Right atrium auricular region (tissue), 2 donors: ENCODE measurements around the gene ARHGEF17. TPM values are rescaled to one million over a fixed set of nuclear protein-coding genes. Genes with fewer than 3 reads are reported as not detected.

ENCODE experiments used
- DNase-seq: peaks from one replicate; pipeline ENCODE4 v3.0.0-alpha.2; 2019; ENCODE audit warnings: low spot score
- H3K27ac ChIP-seq, 2 donors: fragments of 200-600 bp; sonication (generic); 1 replicate in 1 of 2; 2 replicates in 1 of 2; pipeline ENCODE4 v1.5.1; 2016 to 2019
- H3K27me3 ChIP-seq, 2 donors: fragments of 200-600 bp; sonication (generic); one replicate each; pipeline versions ENCODE4 v1.5.1 to v1.6.0; 2017 to 2019
- H3K36me3 ChIP-seq: fragments of 200-600 bp; sonication (generic); one replicate; pipeline ENCODE4 v1.5.1; 2016
- H3K4me1 ChIP-seq, 2 donors: fragments of 200-600 bp; sonication (generic); one replicate each; pipeline versions ENCODE4 v1.5.1 to v1.6.0; 2017 to 2019
- H3K4me3 ChIP-seq, 2 donors: fragments of 200-600 bp; sonication (generic); 1 replicate in 1 of 2; 2 replicates in 1 of 2; pipeline ENCODE4 v1.5.1; 2017 to 2019; ENCODE audit warnings: mild to moderate bottlenecking in 1 of 2, moderate library complexity in 1 of 2
- H3K9me3 ChIP-seq, 2 donors: fragments of 200-600 bp; sonication (generic); one replicate each; pipeline ENCODE4 v1.5.1; 2019
- CTCF ChIP-seq, 2 donors: fragments of 200-600 bp; sonication (generic); IDR thresholded peaks; one replicate each; pipeline ENCODE4 v1.5.1; 2019; ENCODE audit warnings: antibody characterized with exemption in 2 of 2
- total RNA-seq, 2 donors: library from RNA; depleted of rRNA; stranded (reverse); fragments of >200 nt; gene quantifications; one replicate each; pipeline ENCODE4 v1.1.0, GENCODE V29; 2016

ARHGEF17 gene
- total RNA-seq, 2 donors from 2014 or later, result 41.6 to 59.9 TPM

DNA sequence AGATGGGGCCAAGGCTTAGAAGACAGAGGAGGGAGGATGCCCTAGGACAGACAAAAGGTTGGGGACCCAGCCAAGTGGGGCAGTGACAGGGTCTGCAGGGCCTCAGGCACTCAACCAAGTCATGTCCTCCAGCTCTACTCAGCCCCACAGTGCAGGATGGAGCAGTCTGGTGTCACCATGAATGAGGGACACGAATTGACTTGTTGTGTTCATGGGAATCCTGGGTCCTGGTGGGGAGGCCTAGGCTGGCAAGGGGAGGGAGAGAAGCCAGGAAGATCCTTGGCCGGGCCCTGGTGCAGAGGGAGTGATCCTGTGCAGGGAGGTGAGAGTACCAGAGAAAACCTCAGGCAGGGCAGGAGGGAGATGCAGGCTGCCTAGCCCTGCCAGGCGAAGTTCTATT lies 24.0 kb upstream of the ARHGEF17 start:
- H3K4me3 ChIP-seq, result no peak overlapping the region
- H3K4me1 ChIP-seq, result peaks cover 0 to 20% of the 10 kb centered on the region in 2 donors
- H3K27me3 ChIP-seq, result no peaks in the 10 kb centered on the region
- no peaks in the 10 kb centered on the region for H3K36me3 ChIP-seq
- no peaks in the 10 kb centered on the region for H3K9me3 ChIP-seq
- no peak for TF ChIP-seq CTCF (IDR thresholded peaks at IDR 0.05)
- DNase-seq, result no peak
- no peak overlapping the region for H3K27ac ChIP-seq

DNA sequence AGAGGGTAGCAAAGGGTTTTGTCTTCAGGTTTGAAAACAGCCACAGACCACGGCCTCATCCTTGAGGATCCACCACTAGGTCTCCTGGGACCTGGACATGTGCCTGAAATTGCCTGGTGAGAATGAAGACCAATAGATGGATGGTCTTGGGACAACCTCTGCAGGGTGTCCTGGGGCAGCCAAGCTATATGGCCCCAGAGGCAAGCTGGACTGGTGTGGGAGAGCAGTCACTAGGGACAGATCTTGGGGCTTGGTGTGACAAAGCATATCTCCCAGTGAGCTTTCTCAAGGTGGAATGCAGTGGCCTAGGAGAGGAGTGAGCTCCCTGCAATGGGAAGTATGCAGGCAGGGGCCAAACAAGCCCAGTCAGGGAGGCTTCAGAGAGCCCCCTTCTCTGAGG lies 22.4 kb upstream of the ARHGEF17 start:
- no peaks in the 10 kb centered on the region for H3K27me3 ChIP-seq
- H3K4me1 ChIP-seq, result peaks cover 0 to 28% of the 10 kb centered on the region in 2 donors
- H3K4me3 ChIP-seq, result no peak overlapping the region
- no peak overlapping the region for H3K27ac ChIP-seq
- TF ChIP-seq CTCF (IDR thresholded peaks at IDR 0.05), result no peak
- DNase-seq, result no peak
- H3K36me3 ChIP-seq, result no peaks in the 10 kb centered on the region
- no peaks in the 10 kb centered on the region for H3K9me3 ChIP-seq

DNA sequence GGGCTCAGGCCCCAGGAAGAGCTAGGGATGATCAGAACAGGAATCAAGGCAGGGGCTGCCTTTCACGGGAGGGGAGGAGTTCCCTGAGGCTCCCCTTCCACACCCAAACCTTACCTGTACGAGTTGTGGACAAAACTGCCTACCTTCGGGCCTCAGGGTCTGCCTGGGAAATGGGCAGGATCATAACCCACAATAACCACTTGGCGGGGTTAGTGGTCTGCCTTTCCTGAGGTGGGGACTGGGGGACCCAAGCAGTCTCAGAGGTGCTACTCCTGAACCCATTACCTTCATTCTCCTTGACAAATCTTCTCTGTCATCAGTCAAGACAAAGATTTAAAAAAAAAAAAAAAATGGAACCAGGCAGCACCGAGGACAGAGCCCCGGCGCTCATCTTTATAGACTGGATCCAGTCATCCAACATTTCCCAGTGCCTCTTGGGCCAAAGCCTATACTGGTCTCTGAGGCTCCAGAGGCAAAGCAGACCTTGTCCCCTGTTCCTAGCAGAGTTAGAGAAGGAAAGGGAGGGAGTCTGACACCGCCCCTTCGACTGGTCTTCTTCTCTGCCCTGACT lies 21.8 kb upstream of the ARHGEF17 start:
- Histone ChIP-seq H3K27me3 (no peaks in the 10 kb centered on the region), H3K36me3 (no peaks in the 10 kb centered on the region), H3K27ac (no peak overlapping the region), H3K4me3 (no peak overlapping the region), H3K4me1 (peaks cover 0 to 28% of the 10 kb centered on the region in 2 donors), H3K9me3 (no peaks in the 10 kb centered on the region)
- DNase-seq, result no peak
- TF ChIP-seq CTCF (IDR thresholded peaks at IDR 0.05), result no peak

GRCh38 chr11:73287400-73288101 lies 20.5 kb upstream of the ARHGEF17 start:
- no peak overlapping the region for H3K27ac ChIP-seq
- no peak overlapping the region for H3K4me3 ChIP-seq
- no peaks in the 10 kb centered on the region for H3K27me3 ChIP-seq
- no peaks in the 10 kb centered on the region for H3K9me3 ChIP-seq
- no peak for DNase-seq
- no peak for TF ChIP-seq CTCF (IDR thresholded peaks at IDR 0.05)
- H3K36me3 ChIP-seq, result no peaks in the 10 kb centered on the region
- peaks cover 0 to 28% of the 10 kb centered on the region in 2 donors for H3K4me1 ChIP-seq

DNA sequence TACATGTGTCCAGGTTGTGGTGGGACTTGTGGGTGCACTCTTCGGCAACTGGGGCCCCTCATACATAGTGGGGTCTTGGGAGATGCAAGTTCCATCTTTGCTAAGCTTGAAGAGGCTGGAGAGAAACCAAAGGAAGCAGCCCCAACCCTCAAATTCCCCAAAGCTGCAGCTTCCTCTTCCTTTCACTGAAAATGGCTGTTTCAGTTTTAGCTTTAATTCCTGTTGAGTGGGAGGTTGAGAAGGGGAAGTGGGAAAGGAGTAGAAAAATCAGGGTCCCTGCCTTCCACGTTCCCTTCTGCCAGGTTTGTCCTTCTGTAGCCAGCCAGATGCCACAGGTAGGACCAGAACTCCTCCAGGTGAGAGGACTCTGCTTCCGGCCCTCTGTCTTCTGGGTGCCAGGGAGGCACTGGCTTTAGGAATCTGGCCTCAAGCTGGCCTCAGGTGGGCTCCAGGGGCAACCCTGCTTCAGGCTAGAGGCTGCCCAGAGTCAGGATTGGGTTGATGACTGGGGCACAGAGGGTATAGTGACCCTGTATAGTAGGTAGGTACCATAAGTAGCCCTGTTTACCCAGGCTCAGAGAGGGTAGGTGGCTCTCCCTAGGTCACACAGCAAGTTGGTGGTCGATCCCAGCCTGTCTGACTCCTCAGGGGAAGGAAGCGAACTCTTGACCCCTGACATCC lies 19.7 kb upstream of the ARHGEF17 start:
- Histone ChIP-seq H3K4me1 (peaks cover 0 to 28% of the 10 kb centered on the region in 2 donors), H3K27me3 (no peaks in the 10 kb centered on the region), H3K9me3 (no peaks in the 10 kb centered on the region), H3K4me3 (no peak overlapping the region), H3K27ac (peak overlapping the region; percentile 53 to 71), H3K36me3 (no peaks in the 10 kb centered on the region)
- no peak for TF ChIP-seq CTCF (IDR thresholded peaks at IDR 0.05)
- no peak for DNase-seq
